Astrocyte (in vitro differentiated cells and primary cell): ENCODE data around the gene TMEM87B. TPM values are rescaled to one million over a fixed set of nuclear protein-coding genes. Genes with fewer than 3 reads are reported as not detected.

Experiments
- DNase-seq: peaks from one replicate; pipeline ENCODE4 v3.0.0-alpha.2; 2010; ENCODE audit warnings: low read depth
- FAIRE-seq: peaks from 2 replicates; lab custom pipeline; 2011; peaks lifted over from hg19 to GRCh38; lab: Jason Lieb, UNC
- H2AFZ ChIP-seq: 2 replicates; pipeline ENCODE4 v1.6.0; 2012; ENCODE audit warnings: low read depth, low read length, inconsistent platforms
- H3K27ac ChIP-seq: 2 replicates; pipeline ENCODE4 v1.5.1; 2011; ENCODE audit warnings: low read depth, low read length, inconsistent platforms
- H3K27me3 ChIP-seq: 2 replicates; pipeline ENCODE4 v1.6.0; 2011; ENCODE audit warnings: low read length, inconsistent platforms; ENCODE audit not compliant: insufficient read depth
- H3K36me3 ChIP-seq: 2 replicates; pipeline ENCODE4 v1.5.1; 2011; ENCODE audit warnings: low read length, inconsistent platforms; ENCODE audit not compliant: insufficient read depth
- H3K4me1 ChIP-seq: 2 replicates; pipeline ENCODE4 v1.5.1; 2011; ENCODE audit warnings: low read length, inconsistent platforms; ENCODE audit not compliant: insufficient read depth
- H3K4me2 ChIP-seq: 2 replicates; pipeline ENCODE4 v1.6.0; 2012; ENCODE audit warnings: low read length, inconsistent platforms
- H3K4me3 ChIP-seq: 2 replicates; pipeline ENCODE4 v1.5.1; 2011; ENCODE audit warnings: low read depth, mild to moderate bottlenecking, low read length, inconsistent platforms; ENCODE audit not compliant: insufficient read depth
- H3K79me2 ChIP-seq: 2 replicates; pipeline ENCODE4 v1.6.0; 2012; ENCODE audit warnings: mild to moderate bottlenecking, low read length, inconsistent platforms; ENCODE audit not compliant: insufficient read depth
- H3K9ac ChIP-seq: 2 replicates; pipeline ENCODE4 v1.6.0; 2012; ENCODE audit warnings: mild to moderate bottlenecking, low read length, inconsistent platforms
- H3K9me3 ChIP-seq: 2 replicates; pipeline ENCODE4 v1.5.1; 2012; ENCODE audit warnings: low read depth, mild to moderate bottlenecking, low read length, inconsistent platforms; ENCODE audit not compliant: insufficient read depth
- H4K20me1 ChIP-seq: 2 replicates; pipeline ENCODE4 v1.6.0; 2012; ENCODE audit warnings: low read length, inconsistent platforms; ENCODE audit not compliant: insufficient read depth
- H3K27ac Mint-ChIP-seq: one replicate; pipeline ENCODE4 v1.8.0; 2021; ENCODE audit warnings: mild to moderate bottlenecking, mixed read lengths; ENCODE audit not compliant: unreplicated experiment
- H3K27me3 Mint-ChIP-seq: one replicate; pipeline ENCODE4 v1.8.0; 2021; ENCODE audit warnings: low read depth, mixed read lengths; ENCODE audit not compliant: unreplicated experiment
- H3K36me3 Mint-ChIP-seq: one replicate; pipeline ENCODE4 v1.8.0; 2021; ENCODE audit warnings: low read depth, mixed read lengths; ENCODE audit not compliant: unreplicated experiment
- H3K4me1 Mint-ChIP-seq: one replicate; pipeline ENCODE4 v1.8.0; 2021; ENCODE audit warnings: low read depth, mixed read lengths; ENCODE audit not compliant: unreplicated experiment
- H3K4me3 Mint-ChIP-seq: one replicate; pipeline ENCODE4 v1.8.0; 2021; ENCODE audit warnings: mild to moderate bottlenecking, moderate library complexity, mixed read lengths; ENCODE audit not compliant: unreplicated experiment
- H3K9me3 Mint-ChIP-seq: one replicate; pipeline ENCODE4 v1.8.0; 2021; ENCODE audit warnings: mild to moderate bottlenecking, mixed read lengths; ENCODE audit not compliant: unreplicated experiment
- EZH2 ChIP-seq: IDR thresholded peaks from 2 replicates; pipeline ENCODE4 v1.6.1; 2012; ENCODE audit warnings: mild to moderate bottlenecking, low read length, inconsistent platforms; ENCODE audit not compliant: insufficient read depth
- total RNA-seq: library from RNA; stranded (reverse); gene quantifications from 2 replicates; pipeline ENCODE4 v1.2.1, GENCODE V29; 2021
- TF ChIP-seq, protein P1 (sequence below): IDR thresholded peaks from 2 replicates; pipeline ENCODE4 v1.5.1; 2011; ENCODE audit warnings: low read depth, mild to moderate bottlenecking, inconsistent platforms, low read length, moderate library complexity; ENCODE audit not compliant: insufficient read depth

Gene TMEM87B
- total RNA-seq, 1 donor from 2014 or later = 27.2 TPM

DNA sequence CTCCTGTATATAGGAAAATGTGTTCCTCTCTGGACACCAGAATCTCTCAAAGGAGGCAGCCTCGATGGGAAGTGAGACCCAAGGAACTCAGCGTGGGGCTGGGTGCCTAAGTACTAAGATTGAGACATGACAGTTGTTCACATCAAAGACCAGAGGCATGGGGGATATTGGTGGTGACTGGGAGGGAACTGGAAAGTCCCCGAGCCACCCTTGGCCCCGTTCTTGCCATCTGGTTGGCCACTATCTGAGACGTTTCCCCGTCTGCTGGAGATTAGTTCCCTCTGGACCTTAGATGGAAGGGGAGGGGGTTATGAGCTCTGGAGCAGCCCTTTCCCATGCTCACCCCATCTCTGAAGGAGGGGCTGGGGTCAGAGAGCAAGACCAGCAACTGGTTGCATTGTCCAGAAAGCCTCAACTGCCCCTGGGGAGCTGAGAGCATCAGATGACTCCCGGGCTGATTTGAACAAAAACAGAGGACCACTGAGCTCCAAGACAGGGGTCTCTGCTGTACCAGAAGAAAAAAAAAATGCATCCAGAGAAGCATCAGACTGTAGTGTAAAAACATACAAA is 94.9 kb downstream of the TMEM87B start:
- Histone ChIP-seq H3K4me1 (peaks cover 13% of the 10 kb centered on the region), H2AFZ (peak overlapping the region; percentile 55), H3K9me3 (no peaks in the 10 kb centered on the region), H3K9ac (peak overlapping the region; percentile 53), H3K27me3 (no peaks in the 10 kb centered on the region), H3K4me2 (peak overlapping the region; percentile 28), H4K20me1 (no peaks in the 10 kb centered on the region), H3K79me2 (no peaks in the 10 kb centered on the region), H3K27ac (peak overlapping the region; percentile 69), H3K36me3 (no peaks in the 10 kb centered on the region), H3K4me3 (no peak overlapping the region)
- DNase-seq (no peak), FAIRE-seq (no peak)
- peaks cover 2% of the 10 kb centered on the region for H3K36me3 Mint-ChIP-seq
- H3K4me3 Mint-ChIP-seq = no peak overlapping the region
- peaks cover 23% of the 10 kb centered on the region for H3K4me1 Mint-ChIP-seq
- H3K27ac Mint-ChIP-seq = peak overlapping the region; percentile 79
- no peaks in the 10 kb centered on the region for H3K27me3 Mint-ChIP-seq
- TF ChIP-seq, protein P1, sequence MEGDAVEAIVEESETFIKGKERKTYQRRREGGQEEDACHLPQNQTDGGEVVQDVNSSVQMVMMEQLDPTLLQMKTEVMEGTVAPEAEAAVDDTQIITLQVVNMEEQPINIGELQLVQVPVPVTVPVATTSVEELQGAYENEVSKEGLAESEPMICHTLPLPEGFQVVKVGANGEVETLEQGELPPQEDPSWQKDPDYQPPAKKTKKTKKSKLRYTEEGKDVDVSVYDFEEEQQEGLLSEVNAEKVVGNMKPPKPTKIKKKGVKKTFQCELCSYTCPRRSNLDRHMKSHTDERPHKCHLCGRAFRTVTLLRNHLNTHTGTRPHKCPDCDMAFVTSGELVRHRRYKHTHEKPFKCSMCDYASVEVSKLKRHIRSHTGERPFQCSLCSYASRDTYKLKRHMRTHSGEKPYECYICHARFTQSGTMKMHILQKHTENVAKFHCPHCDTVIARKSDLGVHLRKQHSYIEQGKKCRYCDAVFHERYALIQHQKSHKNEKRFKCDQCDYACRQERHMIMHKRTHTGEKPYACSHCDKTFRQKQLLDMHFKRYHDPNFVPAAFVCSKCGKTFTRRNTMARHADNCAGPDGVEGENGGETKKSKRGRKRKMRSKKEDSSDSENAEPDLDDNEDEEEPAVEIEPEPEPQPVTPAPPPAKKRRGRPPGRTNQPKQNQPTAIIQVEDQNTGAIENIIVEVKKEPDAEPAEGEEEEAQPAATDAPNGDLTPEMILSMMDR = no peak
- no peak for TF ChIP-seq EZH2
- no peaks in the 10 kb centered on the region for H3K9me3 Mint-ChIP-seq

DNA sequence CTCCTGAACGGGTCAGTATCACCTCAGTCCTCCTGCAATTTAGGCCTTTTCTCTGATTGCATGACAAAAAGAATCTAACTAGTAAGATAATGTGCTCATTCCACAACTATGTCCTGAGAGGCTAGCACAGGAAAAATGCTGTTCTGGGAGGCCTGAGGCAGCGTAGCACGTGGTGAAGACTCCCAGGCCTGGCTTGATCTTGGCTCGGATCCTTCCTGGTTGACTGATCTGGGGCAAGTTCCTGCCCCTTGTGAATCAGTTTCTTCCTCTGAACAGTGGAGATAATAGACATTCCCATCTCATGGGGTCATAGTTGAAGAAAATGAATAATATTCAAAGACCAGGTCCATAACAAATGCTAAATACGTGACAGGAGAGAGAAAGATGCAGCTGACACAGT is 95.4 kb downstream of the TMEM87B start:
- Histone ChIP-seq H2AFZ (peak overlapping the region; percentile 55), H3K27ac (peak overlapping the region; percentile 69), H3K9me3 (no peaks in the 10 kb centered on the region), H3K4me2 (peak overlapping the region; percentile 28), H3K4me3 (no peak overlapping the region), H4K20me1 (no peaks in the 10 kb centered on the region), H3K36me3 (no peaks in the 10 kb centered on the region), H3K4me1 (peaks cover 13% of the 10 kb centered on the region), H3K9ac (peak overlapping the region; percentile 54), H3K79me2 (no peaks in the 10 kb centered on the region), H3K27me3 (no peaks in the 10 kb centered on the region)
- DNase-seq (peak; percentile 89), FAIRE-seq (peak; percentile 81)
- H3K36me3 Mint-ChIP-seq = peaks cover 2% of the 10 kb centered on the region
- H3K4me3 Mint-ChIP-seq = no peak overlapping the region
- no peaks in the 10 kb centered on the region for H3K9me3 Mint-ChIP-seq
- H3K4me1 Mint-ChIP-seq = peaks cover 23% of the 10 kb centered on the region
- TF ChIP-seq, protein P1 = no peak
- no peak for TF ChIP-seq EZH2
- H3K27ac Mint-ChIP-seq = peak overlapping the region; percentile 79
- no peaks in the 10 kb centered on the region for H3K27me3 Mint-ChIP-seq

DNA sequence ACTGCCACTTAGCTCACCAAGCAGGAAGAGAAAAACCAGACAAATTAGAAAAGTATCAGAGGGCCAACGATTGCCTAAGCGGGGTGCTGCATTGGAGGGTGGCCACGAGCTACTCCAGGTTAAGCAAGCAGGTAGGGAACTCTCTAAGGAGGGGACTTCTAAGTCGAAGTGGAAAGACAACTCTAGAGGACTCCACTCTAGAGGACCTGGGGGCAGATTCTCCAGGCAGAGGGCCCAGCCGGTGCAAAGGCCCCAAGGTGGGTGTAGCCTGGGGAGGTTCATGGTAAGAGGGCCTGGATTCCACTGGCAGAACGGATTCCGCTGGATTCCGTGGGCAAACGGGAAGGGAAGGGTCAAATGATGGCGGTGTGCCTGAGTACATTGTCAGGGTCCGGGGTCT is 95.8 kb downstream of the TMEM87B start:
- H3K36me3 Mint-ChIP-seq = peaks cover 2% of the 10 kb centered on the region
- H3K27ac Mint-ChIP-seq = peak overlapping the region; percentile 79
- H3K4me1 Mint-ChIP-seq = peaks cover 23% of the 10 kb centered on the region
- H3K27ac ChIP-seq = peak overlapping the region; percentile 69
- no peak for TF ChIP-seq EZH2
- TF ChIP-seq, protein P1 = no peak
- H3K4me3 ChIP-seq = no peak overlapping the region
- no peaks in the 10 kb centered on the region for H4K20me1 ChIP-seq
- H3K79me2 ChIP-seq = no peaks in the 10 kb centered on the region
- H3K4me2 ChIP-seq = peak overlapping the region; percentile 28
- H2AFZ ChIP-seq = peak overlapping the region; percentile 55
- H3K9ac ChIP-seq = peak overlapping the region; percentile 54
- H3K9me3 ChIP-seq = no peaks in the 10 kb centered on the region
- H3K9me3 Mint-ChIP-seq = no peaks in the 10 kb centered on the region
- no peak for DNase-seq
- FAIRE-seq = no peak
- no peaks in the 10 kb centered on the region for H3K27me3 Mint-ChIP-seq
- H3K4me1 ChIP-seq = peaks cover 13% of the 10 kb centered on the region
- no peaks in the 10 kb centered on the region for H3K36me3 ChIP-seq
- H3K27me3 ChIP-seq = no peaks in the 10 kb centered on the region
- H3K4me3 Mint-ChIP-seq = no peak overlapping the region
